OCI-LY3 (cell line): ENCODE measurements around the gene ATF6.

Source experiments
- H2AFZ ChIP-seq: fragments of 200-600, 300-600 bp; shearing (Covaris generic); 2 replicates; pipeline ENCODE4 v1.6.0; 2014; ENCODE audit warnings: antibody characterized with exemption, low read depth, low read length
- H3K27ac ChIP-seq: fragments of 200-600, 300-600 bp; sonication (generic); 2 replicates; pipeline ENCODE4 v1.5.1; 2014; ENCODE audit warnings: mild to moderate bottlenecking, low read length, moderate library complexity, mixed read lengths
- H3K27me3 ChIP-seq: fragments of 200-600, 300-600 bp; sonication (generic); 2 replicates; pipeline ENCODE4 v1.6.1; 2014; ENCODE audit warnings: low read depth, low read length, mixed read lengths
- H3K36me3 ChIP-seq: fragments of 200-600, 300-600 bp; sonication (generic); replicated peaks from 2 replicates; pipeline ENCODE3; 2014; ENCODE audit warnings: low read depth, low read length, mixed read lengths
- H3K4me1 ChIP-seq: fragments of 300-600, 200-600 bp; sonication (generic); 2 replicates; pipeline ENCODE4 v1.6.1; 2014; ENCODE audit warnings: low read length, mixed read lengths
- H3K4me2 ChIP-seq: fragments of 200-600, 300-600 bp; sonication (generic); 2 replicates; pipeline ENCODE4 v1.6.1; 2014; ENCODE audit warnings: low read length, mixed read lengths
- H3K4me3 ChIP-seq: fragments of 300-600, 200-600 bp; sonication (generic); 2 replicates; pipeline ENCODE4 v1.5.1; 2014; ENCODE audit warnings: antibody characterized with exemption, mild to moderate bottlenecking, low read length, moderate library complexity
- H3K79me2 ChIP-seq: fragments of 300-600, 200-600 bp; shearing (Covaris generic); 2 replicates; pipeline ENCODE4 v1.6.1; 2014; ENCODE audit warnings: mild to moderate bottlenecking, low read length, mixed read lengths
- H3K9ac ChIP-seq: fragments of 300-600, 200-600 bp; shearing (Covaris generic); 2 replicates; pipeline ENCODE4 v1.6.0; 2014; ENCODE audit warnings: mild to moderate bottlenecking, low read length, moderate library complexity
- H3K9me3 ChIP-seq: fragments of 200-600, 300-600 bp; shearing (Covaris generic); 2 replicates; pipeline ENCODE4 v1.6.1; 2014; ENCODE audit warnings: low read length, mixed read lengths; ENCODE audit not compliant: insufficient read depth
- H4K20me1 ChIP-seq: fragments of 200-600, 300-600 bp; sonication (generic); 2 replicates; pipeline ENCODE4 v1.6.1; 2016; ENCODE audit warnings: low read length, mixed read lengths; ENCODE audit not compliant: insufficient read depth
- CTCF ChIP-seq: fragments of 200-600, 300-600 bp; sonication (generic); IDR thresholded peaks from 2 replicates; pipeline ENCODE4 v1.5.1; 2014; ENCODE audit warnings: antibody characterized with exemption, low read length, low read depth
- EZH2phosphoT487 ChIP-seq: fragments of 200-600 bp; shearing (Covaris generic); IDR thresholded peaks from 2 replicates; pipeline ENCODE4 v1.6.1; 2018; ENCODE audit warnings: antibody characterized with exemption, mixed run types, low read depth

Gene ATF6

GRCh38 chr1:161982917-161983316 is 216.8 kb downstream of the ATF6 start:
- Histone ChIP-seq H3K9me3 (0 out of 2 replicates have a peak, but pooled peaks cover 8% of the 10 kb centered on the region), H3K79me2 (no peaks in the 10 kb centered on the region), H3K4me3 (no peak overlapping the region), H4K20me1 (no peaks in the 10 kb centered on the region), H3K9ac (no peak overlapping the region), H2AFZ (no peak overlapping the region), H3K4me1 (no peaks in the 10 kb centered on the region), H3K27ac (no peak overlapping the region), H3K36me3 (no peaks in the 10 kb centered on the region), H3K27me3 (peaks cover 17% of the 10 kb centered on the region; the same call in 1 of the 2 replicates), H3K4me2 (no peak overlapping the region)
- TF ChIP-seq CTCF (no peak), EZH2phosphoT487 (no peak)

GRCh38 chr1:161983725-161984124 is 217.6 kb downstream of the ATF6 start:
- Histone ChIP-seq H3K4me1 (no peaks in the 10 kb centered on the region), H3K36me3 (no peaks in the 10 kb centered on the region), H2AFZ (no peak overlapping the region), H4K20me1 (no peaks in the 10 kb centered on the region), H3K79me2 (no peaks in the 10 kb centered on the region), H3K27me3 (peaks cover 23% of the 10 kb centered on the region; the same call in 1 of the 2 replicates), H3K9ac (no peak overlapping the region), H3K4me2 (no peak overlapping the region), H3K4me3 (no peak overlapping the region), H3K27ac (no peak overlapping the region), H3K9me3 (0 out of 2 replicates have a peak, but pooled peaks cover 8% of the 10 kb centered on the region)
- TF ChIP-seq EZH2phosphoT487 (no peak), CTCF (no peak)

DNA sequence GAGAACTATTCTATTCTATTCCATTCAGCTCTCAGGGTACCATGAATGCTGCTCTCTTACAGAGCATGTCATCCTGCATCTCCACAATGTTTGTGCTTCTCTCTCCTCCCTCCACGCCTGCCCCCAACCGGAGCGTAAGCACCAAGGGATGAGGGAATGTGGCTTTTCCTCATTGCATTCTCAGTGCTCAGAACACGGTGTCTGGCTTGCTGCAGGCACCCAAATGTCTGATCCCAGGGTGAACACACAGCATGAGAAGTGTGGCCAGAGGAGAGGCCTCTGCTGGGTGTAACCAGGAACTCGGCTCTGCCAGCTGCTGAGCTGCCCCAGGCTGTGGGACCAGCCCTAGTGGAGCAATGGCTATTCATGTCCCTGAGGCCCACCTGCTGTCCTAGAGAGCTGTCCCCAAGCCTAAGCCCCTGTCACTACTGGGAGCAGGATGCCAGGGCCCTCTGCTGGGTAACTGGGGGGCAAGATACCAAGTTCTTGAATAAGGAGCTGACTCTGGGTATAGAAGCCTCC is 219.2 kb downstream of the ATF6 start:
- Histone ChIP-seq H3K4me1 (no peaks in the 10 kb centered on the region), H3K36me3 (no peaks in the 10 kb centered on the region), H3K9me3 (0 out of 2 replicates have a peak, but pooled peaks cover 8% of the 10 kb centered on the region), H3K9ac (no peak overlapping the region), H4K20me1 (no peaks in the 10 kb centered on the region), H3K27me3 (peaks cover 33% of the 10 kb centered on the region; the same call in 1 of the 2 replicates), H2AFZ (no peak overlapping the region), H3K4me2 (no peak overlapping the region), H3K27ac (no peak overlapping the region), H3K79me2 (no peaks in the 10 kb centered on the region), H3K4me3 (no peak overlapping the region)
- no peak for TF ChIP-seq CTCF
- no peak for TF ChIP-seq EZH2phosphoT487

GRCh38 chr1:161986328-161986727 is 220.2 kb downstream of the ATF6 start:
- Histone ChIP-seq H4K20me1 (no peaks in the 10 kb centered on the region), H3K36me3 (no peaks in the 10 kb centered on the region), H2AFZ (no peak overlapping the region), H3K4me2 (no peak overlapping the region), H3K79me2 (no peaks in the 10 kb centered on the region), H3K9me3 (0 out of 2 replicates have a peak, but pooled peaks cover 8% of the 10 kb centered on the region), H3K9ac (no peak overlapping the region), H3K4me3 (no peak overlapping the region), H3K27me3 (peaks cover 33% of the 10 kb centered on the region; the same call in 1 of the 2 replicates), H3K4me1 (no peaks in the 10 kb centered on the region), H3K27ac (no peak overlapping the region)
- TF ChIP-seq EZH2phosphoT487: no peak
- TF ChIP-seq CTCF: no peak
